Measurements from ENCODE around the gene SLF2. TPM values are rescaled to one million over a fixed set of nuclear protein-coding genes. Genes with fewer than 3 reads are reported as not detected.

The SLF2 gene
- total and polyA plus RNA-seq, 9 of the 15 experiments (the other 6 are each of a cell fraction or from before 2014, with no cell fraction given): 1.7 to 18.4 (median 7.8) TPM

DNA sequence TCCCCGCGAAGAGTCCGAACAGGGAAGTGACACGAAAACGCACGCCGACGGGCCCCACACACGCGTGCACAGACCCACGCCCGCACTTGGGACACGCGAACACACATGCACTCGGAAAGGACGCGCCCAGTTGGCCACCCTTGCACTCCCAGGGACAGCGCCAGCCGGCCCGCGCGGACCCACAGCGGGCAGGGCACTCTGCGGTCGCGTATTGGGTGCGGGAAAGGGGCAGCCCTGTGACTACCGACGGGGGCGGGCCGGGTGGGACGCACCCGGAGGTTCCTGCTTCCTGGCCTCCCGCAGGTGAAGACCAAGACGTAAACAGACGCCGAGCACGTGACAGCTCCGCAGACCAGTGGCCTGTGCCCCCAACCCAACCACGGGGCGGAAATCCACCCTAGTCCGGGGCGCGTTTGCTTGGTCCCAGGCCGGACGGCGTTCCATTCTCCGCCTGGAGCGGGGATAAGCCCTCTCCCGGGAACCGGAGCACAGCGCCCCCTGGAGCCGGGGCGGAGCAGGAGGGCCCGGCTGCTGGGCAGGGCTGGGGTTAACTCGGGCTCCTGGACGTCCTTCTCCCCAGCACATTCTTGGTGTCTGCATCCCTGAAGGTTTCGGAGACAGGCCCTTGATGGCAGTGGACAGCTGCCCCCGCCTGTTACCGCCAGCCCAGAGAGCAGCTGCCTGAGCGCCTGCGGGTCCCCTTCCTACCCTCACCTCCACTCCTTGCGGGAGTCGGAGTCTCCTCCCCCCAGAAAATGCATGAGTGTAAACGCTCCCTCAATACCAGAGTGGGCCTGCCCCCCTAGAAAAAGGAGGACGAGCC is 84.8 kb downstream of the SLF2 start (continued):
- TF ChIP-seq, protein P1, sequence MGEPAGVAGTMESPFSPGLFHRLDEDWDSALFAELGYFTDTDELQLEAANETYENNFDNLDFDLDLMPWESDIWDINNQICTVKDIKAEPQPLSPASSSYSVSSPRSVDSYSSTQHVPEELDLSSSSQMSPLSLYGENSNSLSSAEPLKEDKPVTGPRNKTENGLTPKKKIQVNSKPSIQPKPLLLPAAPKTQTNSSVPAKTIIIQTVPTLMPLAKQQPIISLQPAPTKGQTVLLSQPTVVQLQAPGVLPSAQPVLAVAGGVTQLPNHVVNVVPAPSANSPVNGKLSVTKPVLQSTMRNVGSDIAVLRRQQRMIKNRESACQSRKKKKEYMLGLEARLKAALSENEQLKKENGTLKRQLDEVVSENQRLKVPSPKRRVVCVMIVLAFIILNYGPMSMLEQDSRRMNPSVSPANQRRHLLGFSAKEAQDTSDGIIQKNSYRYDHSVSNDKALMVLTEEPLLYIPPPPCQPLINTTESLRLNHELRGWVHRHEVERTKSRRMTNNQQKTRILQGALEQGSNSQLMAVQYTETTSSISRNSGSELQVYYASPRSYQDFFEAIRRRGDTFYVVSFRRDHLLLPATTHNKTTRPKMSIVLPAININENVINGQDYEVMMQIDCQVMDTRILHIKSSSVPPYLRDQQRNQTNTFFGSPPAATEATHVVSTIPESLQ (CRISPR knock-in tag; IDR thresholded peaks at IDR 0.05): peak; percentile 26; the same call in 1 of the 2 replicates
- TF ChIP-seq MTF1 (CRISPR knock-in tag; IDR thresholded peaks at IDR 0.05; ENCODE audit: borderline replicate concordance): no peak
- TF ChIP-seq SP2 (IDR thresholded peaks at IDR 0.05; ENCODE audit: extremely low read depth, low read depth, low read length, poor library complexity, severe bottlenecking): peak; percentile 32
- TF ChIP-seq CBFA2T2 (conservative IDR thresholded peaks at IDR 0.05): no peak
- TF ChIP-seq TCF7 (IDR thresholded peaks at IDR 0.05; ENCODE audit: borderline replicate concordance): no peak
- TF ChIP-seq OTX1 (CRISPR knock-in tag; IDR thresholded peaks at IDR 0.05): no peak
- TF ChIP-seq ZNF263 (CRISPR knock-in tag; IDR thresholded peaks at IDR 0.05; ENCODE audit: borderline replicate concordance): no peak
- TF ChIP-seq RNF2 (IDR thresholded peaks at IDR 0.05): no peak
- TF ChIP-seq TARDBP (IDR thresholded peaks at IDR 0.05): no peak
- TF ChIP-seq NCOA6 (IDR thresholded peaks at IDR 0.05): peak; percentile 56; the same call in 1 of the 2 replicates
- TF ChIP-seq, protein P2, sequence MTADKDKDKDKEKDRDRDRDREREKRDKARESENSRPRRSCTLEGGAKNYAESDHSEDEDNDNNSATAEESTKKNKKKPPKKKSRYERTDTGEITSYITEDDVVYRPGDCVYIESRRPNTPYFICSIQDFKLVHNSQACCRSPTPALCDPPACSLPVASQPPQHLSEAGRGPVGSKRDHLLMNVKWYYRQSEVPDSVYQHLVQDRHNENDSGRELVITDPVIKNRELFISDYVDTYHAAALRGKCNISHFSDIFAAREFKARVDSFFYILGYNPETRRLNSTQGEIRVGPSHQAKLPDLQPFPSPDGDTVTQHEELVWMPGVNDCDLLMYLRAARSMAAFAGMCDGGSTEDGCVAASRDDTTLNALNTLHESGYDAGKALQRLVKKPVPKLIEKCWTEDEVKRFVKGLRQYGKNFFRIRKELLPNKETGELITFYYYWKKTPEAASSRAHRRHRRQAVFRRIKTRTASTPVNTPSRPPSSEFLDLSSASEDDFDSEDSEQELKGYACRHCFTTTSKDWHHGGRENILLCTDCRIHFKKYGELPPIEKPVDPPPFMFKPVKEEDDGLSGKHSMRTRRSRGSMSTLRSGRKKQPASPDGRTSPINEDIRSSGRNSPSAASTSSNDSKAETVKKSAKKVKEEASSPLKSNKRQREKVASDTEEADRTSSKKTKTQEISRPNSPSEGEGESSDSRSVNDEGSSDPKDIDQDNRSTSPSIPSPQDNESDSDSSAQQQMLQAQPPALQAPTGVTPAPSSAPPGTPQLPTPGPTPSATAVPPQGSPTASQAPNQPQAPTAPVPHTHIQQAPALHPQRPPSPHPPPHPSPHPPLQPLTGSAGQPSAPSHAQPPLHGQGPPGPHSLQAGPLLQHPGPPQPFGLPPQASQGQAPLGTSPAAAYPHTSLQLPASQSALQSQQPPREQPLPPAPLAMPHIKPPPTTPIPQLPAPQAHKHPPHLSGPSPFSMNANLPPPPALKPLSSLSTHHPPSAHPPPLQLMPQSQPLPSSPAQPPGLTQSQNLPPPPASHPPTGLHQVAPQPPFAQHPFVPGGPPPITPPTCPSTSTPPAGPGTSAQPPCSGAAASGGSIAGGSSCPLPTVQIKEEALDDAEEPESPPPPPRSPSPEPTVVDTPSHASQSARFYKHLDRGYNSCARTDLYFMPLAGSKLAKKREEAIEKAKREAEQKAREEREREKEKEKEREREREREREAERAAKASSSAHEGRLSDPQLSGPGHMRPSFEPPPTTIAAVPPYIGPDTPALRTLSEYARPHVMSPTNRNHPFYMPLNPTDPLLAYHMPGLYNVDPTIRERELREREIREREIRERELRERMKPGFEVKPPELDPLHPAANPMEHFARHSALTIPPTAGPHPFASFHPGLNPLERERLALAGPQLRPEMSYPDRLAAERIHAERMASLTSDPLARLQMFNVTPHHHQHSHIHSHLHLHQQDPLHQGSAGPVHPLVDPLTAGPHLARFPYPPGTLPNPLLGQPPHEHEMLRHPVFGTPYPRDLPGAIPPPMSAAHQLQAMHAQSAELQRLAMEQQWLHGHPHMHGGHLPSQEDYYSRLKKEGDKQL (CRISPR knock-in tag; IDR thresholded peaks at IDR 0.05; ENCODE audit: borderline replicate concordance): no peak
- TF ChIP-seq, protein P3, sequence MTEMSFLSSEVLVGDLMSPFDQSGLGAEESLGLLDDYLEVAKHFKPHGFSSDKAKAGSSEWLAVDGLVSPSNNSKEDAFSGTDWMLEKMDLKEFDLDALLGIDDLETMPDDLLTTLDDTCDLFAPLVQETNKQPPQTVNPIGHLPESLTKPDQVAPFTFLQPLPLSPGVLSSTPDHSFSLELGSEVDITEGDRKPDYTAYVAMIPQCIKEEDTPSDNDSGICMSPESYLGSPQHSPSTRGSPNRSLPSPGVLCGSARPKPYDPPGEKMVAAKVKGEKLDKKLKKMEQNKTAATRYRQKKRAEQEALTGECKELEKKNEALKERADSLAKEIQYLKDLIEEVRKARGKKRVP (CRISPR knock-in tag; IDR thresholded peaks at IDR 0.05): no peak
- TF ChIP-seq TEAD1 (CRISPR knock-in tag; IDR thresholded peaks at IDR 0.05): peak in 1 of 2 experiments; percentile 30; a peak in 1 of 4 replicates
- no peak for TF ChIP-seq CEBPG (CRISPR knock-in tag; IDR thresholded peaks at IDR 0.05)
- no peak for TF ChIP-seq CEBPG (tag; conservative IDR thresholded peaks at IDR 0.05 in 1 of 2, IDR thresholded peaks at IDR 0.05 in 1 of 2)
- TF ChIP-seq SIN3A (IDR thresholded peaks at IDR 0.05; ENCODE audit: borderline replicate concordance in 2 of 2, control insufficient read depth in 1 of 2, low read depth in 2 of 2, low read length in 2 of 2): peak; percentile 35 to 47; a peak in 2 of 4 replicates
- TF ChIP-seq ZFX (CRISPR knock-in tag; IDR thresholded peaks at IDR 0.05): peak; percentile 76
- no peak for TF ChIP-seq ZNF140 (CRISPR knock-in tag; IDR thresholded peaks at IDR 0.05)
- TF ChIP-seq IFI16 (CRISPR knock-in tag; IDR thresholded peaks at IDR 0.05): no peak
